ENCODE measurements around the gene TRIM62.
"Not testable (repeated sequence)": the region's sequence is repeated elsewhere in the genome, so short reads cannot be mapped to it uniquely, and the experiment has no call there.

DNA sequence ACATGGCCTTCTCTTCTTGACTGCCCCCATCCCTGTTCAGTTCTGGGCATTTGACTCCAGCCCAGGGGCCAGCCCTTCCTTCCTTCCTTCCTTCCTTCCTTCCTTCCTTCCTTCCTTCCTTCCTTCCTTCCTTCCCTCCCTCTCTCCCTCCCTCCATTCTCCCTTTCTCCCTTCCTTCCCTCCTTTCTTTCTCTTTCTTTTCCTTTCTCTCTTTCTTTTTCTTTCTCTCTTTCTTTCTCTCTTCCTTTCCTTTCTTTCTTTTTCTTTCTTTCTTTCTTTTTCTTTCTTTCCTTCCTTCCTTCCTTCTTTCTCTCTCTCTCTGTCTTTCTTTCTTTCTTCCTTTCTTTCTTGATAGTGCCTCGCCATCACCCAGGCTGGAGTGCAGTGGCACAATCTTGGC, 45.8 kb downstream of the TRIM62 start:
- not testable (repeated sequence) for TF ChIP-seq CBX8 (IDR thresholded peaks at IDR 0.05); RAD21 (conservative IDR thresholded peaks at IDR 0.05 in 1 of 2, IDR thresholded peaks at IDR 0.05 in 1 of 2); MYC (IDR thresholded peaks at IDR 0.05; ENCODE audit: borderline replicate concordance, low read length); RCOR1 (IDR thresholded peaks at IDR 0.05; ENCODE audit: low read depth, low read length); SREBF2 (IDR thresholded peaks at IDR 0.05); GATA3 (IDR thresholded peaks at IDR 0.05; ENCODE audit: borderline replicate concordance); ZNF302 (CRISPR knock-in tag; IDR thresholded peaks at IDR 0.05); POLR2A (IDR thresholded peaks at IDR 0.05; ENCODE audit: low read length); ELK1 (IDR thresholded peaks at IDR 0.05; ENCODE audit: low read depth, low read length); EP300 (IDR thresholded peaks at IDR 0.05)
- TF ChIP-seq, protein P1, sequence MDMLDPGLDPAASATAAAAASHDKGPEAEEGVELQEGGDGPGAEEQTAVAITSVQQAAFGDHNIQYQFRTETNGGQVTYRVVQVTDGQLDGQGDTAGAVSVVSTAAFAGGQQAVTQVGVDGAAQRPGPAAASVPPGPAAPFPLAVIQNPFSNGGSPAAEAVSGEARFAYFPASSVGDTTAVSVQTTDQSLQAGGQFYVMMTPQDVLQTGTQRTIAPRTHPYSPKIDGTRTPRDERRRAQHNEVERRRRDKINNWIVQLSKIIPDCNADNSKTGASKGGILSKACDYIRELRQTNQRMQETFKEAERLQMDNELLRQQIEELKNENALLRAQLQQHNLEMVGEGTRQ (IDR thresholded peaks at IDR 0.05), result not testable (repeated sequence)
- TF ChIP-seq, protein P2, sequence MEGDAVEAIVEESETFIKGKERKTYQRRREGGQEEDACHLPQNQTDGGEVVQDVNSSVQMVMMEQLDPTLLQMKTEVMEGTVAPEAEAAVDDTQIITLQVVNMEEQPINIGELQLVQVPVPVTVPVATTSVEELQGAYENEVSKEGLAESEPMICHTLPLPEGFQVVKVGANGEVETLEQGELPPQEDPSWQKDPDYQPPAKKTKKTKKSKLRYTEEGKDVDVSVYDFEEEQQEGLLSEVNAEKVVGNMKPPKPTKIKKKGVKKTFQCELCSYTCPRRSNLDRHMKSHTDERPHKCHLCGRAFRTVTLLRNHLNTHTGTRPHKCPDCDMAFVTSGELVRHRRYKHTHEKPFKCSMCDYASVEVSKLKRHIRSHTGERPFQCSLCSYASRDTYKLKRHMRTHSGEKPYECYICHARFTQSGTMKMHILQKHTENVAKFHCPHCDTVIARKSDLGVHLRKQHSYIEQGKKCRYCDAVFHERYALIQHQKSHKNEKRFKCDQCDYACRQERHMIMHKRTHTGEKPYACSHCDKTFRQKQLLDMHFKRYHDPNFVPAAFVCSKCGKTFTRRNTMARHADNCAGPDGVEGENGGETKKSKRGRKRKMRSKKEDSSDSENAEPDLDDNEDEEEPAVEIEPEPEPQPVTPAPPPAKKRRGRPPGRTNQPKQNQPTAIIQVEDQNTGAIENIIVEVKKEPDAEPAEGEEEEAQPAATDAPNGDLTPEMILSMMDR (IDR thresholded peaks at IDR 0.05), result not testable (repeated sequence)
- TF ChIP-seq, protein P3, sequence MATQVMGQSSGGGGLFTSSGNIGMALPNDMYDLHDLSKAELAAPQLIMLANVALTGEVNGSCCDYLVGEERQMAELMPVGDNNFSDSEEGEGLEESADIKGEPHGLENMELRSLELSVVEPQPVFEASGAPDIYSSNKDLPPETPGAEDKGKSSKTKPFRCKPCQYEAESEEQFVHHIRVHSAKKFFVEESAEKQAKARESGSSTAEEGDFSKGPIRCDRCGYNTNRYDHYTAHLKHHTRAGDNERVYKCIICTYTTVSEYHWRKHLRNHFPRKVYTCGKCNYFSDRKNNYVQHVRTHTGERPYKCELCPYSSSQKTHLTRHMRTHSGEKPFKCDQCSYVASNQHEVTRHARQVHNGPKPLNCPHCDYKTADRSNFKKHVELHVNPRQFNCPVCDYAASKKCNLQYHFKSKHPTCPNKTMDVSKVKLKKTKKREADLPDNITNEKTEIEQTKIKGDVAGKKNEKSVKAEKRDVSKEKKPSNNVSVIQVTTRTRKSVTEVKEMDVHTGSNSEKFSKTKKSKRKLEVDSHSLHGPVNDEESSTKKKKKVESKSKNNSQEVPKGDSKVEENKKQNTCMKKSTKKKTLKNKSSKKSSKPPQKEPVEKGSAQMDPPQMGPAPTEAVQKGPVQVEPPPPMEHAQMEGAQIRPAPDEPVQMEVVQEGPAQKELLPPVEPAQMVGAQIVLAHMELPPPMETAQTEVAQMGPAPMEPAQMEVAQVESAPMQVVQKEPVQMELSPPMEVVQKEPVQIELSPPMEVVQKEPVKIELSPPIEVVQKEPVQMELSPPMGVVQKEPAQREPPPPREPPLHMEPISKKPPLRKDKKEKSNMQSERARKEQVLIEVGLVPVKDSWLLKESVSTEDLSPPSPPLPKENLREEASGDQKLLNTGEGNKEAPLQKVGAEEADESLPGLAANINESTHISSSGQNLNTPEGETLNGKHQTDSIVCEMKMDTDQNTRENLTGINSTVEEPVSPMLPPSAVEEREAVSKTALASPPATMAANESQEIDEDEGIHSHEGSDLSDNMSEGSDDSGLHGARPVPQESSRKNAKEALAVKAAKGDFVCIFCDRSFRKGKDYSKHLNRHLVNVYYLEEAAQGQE (IDR thresholded peaks at IDR 0.05), result not testable (repeated sequence)

All from A549 (cell line).